Measurements from ENCODE around the gene CASP6. TPM values are rescaled to one million over a fixed set of nuclear protein-coding genes. Genes with fewer than 3 reads are reported as not detected.

The CASP6 gene
- total and polyA plus RNA-seq, 2 experiments from 2014 or later: 15.8 to 18.5 TPM

DNA sequence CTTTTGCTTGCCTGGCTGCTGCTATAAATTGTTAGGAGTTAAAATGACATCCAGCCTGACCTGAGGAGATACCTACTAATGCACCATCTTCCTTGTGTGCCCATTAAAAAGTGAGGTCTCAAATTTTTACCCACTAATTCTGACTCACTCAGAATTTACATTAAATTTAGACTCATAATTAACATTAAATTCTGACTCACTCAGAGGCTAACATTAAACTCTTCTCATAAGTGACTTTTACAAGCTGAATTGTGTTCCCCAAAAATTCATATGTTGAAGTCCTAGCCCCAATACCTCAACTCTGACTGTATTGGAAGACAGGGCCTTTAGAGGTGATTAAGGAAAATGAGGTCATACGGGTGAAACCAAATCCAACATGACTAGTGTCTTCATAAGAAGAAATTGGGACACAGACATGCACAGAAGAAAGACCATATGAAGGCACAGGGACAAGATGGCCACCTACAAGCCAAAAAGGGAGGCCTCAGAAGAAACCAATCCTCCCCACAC, 11.8 kb downstream of the CASP6 start:
- Histone ChIP-seq H3K27me3 (replicated peaks; ENCODE audit: insufficient read depth) (no peaks in the 10 kb centered on the region), H3F3A (ENCODE audit: insufficient read depth) (no peaks in the 10 kb centered on the region), H3K9me2 (ENCODE audit: insufficient read depth) (no peaks in the 10 kb centered on the region), H3K4me2 (ENCODE audit: unreplicated experiment) (no peak overlapping the region), H3K9ac (no peak overlapping the region), H3K4me3 (no peak overlapping the region), H3K79me2 (ENCODE audit: insufficient read depth) (no peaks in the 10 kb centered on the region), H3K4me1 (ENCODE audit: insufficient read depth) (peaks cover 6% of the 10 kb centered on the region; the same call in 1 of the 2 replicates), H3K27ac (no peak overlapping the region), H3K9me3 (ENCODE audit: low read depth) (no peaks in the 10 kb centered on the region), H4K20me1 (ENCODE audit: insufficient read depth) (no peaks in the 10 kb centered on the region), H3K36me3 (ENCODE audit: low read depth) (peaks cover 20% of the 10 kb centered on the region), H2AFZ (no peak overlapping the region)
- in situ Hi-C loops (cut with MboI): no loop called here
- 80 to 94% methylated on average over 1 of the region's 1 CpG for WGBS, 2 experiments (ENCODE audit: low coverage in 1 of 2, low lambda C conversion rate in 2 of 2, missing lambda C conversion rate in 2 of 2)
- TF ChIP-seq EZH2 (IDR thresholded peaks at IDR 0.05; ENCODE audit: insufficient read depth, poor library complexity, severe bottlenecking): no peak
- TF ChIP-seq EZH2phosphoT487 (IDR thresholded peaks at IDR 0.05; ENCODE audit: insufficient read depth, low read depth): no peak
- peak; percentile 23 for DNase-seq

DNA sequence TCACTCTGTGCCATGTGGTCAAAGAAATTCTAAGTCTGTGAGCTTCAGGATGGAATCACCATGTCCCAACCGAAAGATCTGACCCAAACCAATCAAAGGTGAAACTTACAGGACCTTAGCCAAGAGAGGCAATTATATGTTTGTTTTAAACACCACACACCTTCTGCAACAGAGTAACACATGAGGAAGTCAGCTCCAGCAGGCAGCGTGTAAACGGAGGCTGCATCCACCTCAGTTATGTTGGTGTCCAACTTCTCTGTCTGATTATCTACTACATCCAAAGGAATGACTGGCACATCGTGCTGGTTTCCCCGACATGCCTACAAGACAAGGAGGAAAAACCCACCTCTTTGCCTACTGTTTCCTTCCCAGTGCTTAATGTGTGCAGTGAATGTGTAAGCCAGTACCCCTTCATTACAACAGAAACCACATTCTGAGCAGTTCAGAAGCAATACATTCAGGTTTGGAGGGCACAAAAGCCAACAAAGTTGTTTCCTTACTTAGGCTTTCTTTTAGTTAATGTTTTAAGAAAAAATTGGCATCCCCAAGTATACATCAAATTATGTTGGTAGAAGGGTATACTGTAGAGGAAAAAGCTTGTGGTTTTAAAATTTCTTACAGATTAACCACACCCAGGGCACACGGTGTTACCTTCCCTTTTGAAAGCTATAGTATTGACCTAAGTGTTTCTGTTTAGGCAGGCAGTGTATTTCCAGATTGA, 12.4 kb downstream of the CASP6 start:
- H3K4me1 ChIP-seq (ENCODE audit: insufficient read depth): peaks cover 6% of the 10 kb centered on the region; the same call in 1 of the 2 replicates
- WGBS, 2 experiments (ENCODE audit: low coverage in 1 of 2, low lambda C conversion rate in 2 of 2, missing lambda C conversion rate in 2 of 2): 93 to 94% methylated on average over 6 of the region's 6 CpGs

DNA sequence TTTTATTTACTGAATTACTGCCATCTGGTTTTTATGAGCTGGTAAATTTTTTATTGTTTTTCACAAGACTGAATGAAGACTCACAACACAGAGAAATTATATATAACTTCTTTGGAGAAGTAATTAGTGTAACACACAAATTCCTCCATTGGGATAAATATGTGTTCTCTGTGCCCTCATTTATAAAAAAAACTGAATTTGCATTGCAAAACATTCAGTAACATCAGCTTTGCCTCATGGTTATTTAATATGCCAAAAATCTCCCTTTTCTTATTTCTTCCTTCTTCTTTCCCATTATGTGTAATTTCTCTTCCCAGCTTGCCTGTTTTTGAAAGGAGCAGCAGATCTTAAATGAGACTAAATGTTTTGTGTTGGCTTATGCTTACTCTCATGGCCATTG, 18.5 kb downstream of the CASP6 start:
- no peak for DNase-seq
- no peak overlapping the region for H3K4me3 ChIP-seq
- H3K79me2 ChIP-seq (ENCODE audit: insufficient read depth): no peaks in the 10 kb centered on the region
- H3K27me3 ChIP-seq (replicated peaks; ENCODE audit: insufficient read depth): no peaks in the 10 kb centered on the region
- H3K9me2 ChIP-seq (ENCODE audit: insufficient read depth): no peaks in the 10 kb centered on the region
- H4K20me1 ChIP-seq (ENCODE audit: insufficient read depth): no peaks in the 10 kb centered on the region
- H3K9ac ChIP-seq: no peak overlapping the region
- no peak overlapping the region for H3K4me2 ChIP-seq (ENCODE audit: unreplicated experiment)
- in situ Hi-C loops (cut with MboI): no loop called here
- TF ChIP-seq EZH2phosphoT487 (IDR thresholded peaks at IDR 0.05; ENCODE audit: insufficient read depth, low read depth) (no peak), EZH2 (IDR thresholded peaks at IDR 0.05; ENCODE audit: insufficient read depth, poor library complexity, severe bottlenecking) (no peak)
- H3K27ac ChIP-seq: no peak overlapping the region
- H3K4me1 ChIP-seq (ENCODE audit: insufficient read depth): no peaks in the 10 kb centered on the region
- H3K9me3 ChIP-seq (ENCODE audit: low read depth): no peaks in the 10 kb centered on the region
- no peak overlapping the region for H2AFZ ChIP-seq
- no peaks in the 10 kb centered on the region for H3F3A ChIP-seq (ENCODE audit: insufficient read depth)
- peaks cover 7% of the 10 kb centered on the region; the same call in 1 of the 2 replicates for H3K36me3 ChIP-seq (ENCODE audit: low read depth)

More for the DNA sequence above, 12.4 kb downstream of the CASP6 start:
- no peak overlapping the region for H2AFZ ChIP-seq
- no peaks in the 10 kb centered on the region for H3K9me3 ChIP-seq (ENCODE audit: low read depth)
- no peak overlapping the region for H3K4me2 ChIP-seq (ENCODE audit: unreplicated experiment)
- H3K9me2 ChIP-seq (ENCODE audit: insufficient read depth): no peaks in the 10 kb centered on the region
- H3K27me3 ChIP-seq (replicated peaks; ENCODE audit: insufficient read depth): no peaks in the 10 kb centered on the region
- H4K20me1 ChIP-seq (ENCODE audit: insufficient read depth): no peaks in the 10 kb centered on the region
- in situ Hi-C loops (cut with MboI): no loop called here
- DNase-seq: no peak
- H3K4me3 ChIP-seq: no peak overlapping the region
- H3K27ac ChIP-seq: no peak overlapping the region
- H3K79me2 ChIP-seq (ENCODE audit: insufficient read depth): no peaks in the 10 kb centered on the region
- peaks cover 20% of the 10 kb centered on the region for H3K36me3 ChIP-seq (ENCODE audit: low read depth)
- no peak overlapping the region for H3K9ac ChIP-seq
- H3F3A ChIP-seq (ENCODE audit: insufficient read depth): no peaks in the 10 kb centered on the region
- TF ChIP-seq EZH2 (IDR thresholded peaks at IDR 0.05; ENCODE audit: insufficient read depth, poor library complexity, severe bottlenecking): no peak
- TF ChIP-seq EZH2phosphoT487 (IDR thresholded peaks at IDR 0.05; ENCODE audit: insufficient read depth, low read depth): no peak

DNA sequence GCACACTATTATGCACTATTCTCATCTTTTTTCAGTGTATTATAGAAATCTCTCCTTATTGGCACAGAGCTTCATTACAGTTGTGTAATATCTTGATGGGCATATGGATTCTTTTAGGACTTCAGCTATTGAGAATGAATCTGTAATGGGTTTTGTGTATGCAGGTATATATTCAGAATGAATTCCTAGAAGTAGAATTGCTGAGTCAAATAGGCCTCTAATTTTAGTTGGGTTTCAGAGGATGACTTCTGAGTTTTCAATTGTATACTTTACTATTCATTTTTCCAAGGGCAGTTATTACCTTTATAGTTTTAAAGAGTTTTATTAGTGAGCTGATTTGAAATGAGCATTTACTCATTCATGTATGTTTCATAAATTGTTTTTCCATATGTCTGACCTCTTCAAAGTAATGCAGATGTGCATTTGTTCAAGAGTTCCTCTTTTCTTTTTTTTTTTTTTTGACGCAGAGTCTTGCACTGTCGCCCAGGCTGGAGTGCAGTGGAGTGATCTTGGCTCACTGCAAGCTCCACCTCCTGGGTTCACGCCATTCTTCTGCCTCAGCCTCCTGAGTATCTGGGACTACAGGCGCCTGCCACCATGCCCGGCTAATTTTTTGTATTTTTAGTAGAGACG, 19.5 kb downstream of the CASP6 start:
- H2AFZ ChIP-seq: no peak overlapping the region
- no peaks in the 10 kb centered on the region for H3K4me1 ChIP-seq (ENCODE audit: insufficient read depth)
- H3K9ac ChIP-seq: no peak overlapping the region
- no peaks in the 10 kb centered on the region for H3K79me2 ChIP-seq (ENCODE audit: insufficient read depth)
- H4K20me1 ChIP-seq (ENCODE audit: insufficient read depth): no peaks in the 10 kb centered on the region
- in situ Hi-C loops (cut with MboI): no loop called here
- no peak for DNase-seq
- TF ChIP-seq EZH2phosphoT487 (IDR thresholded peaks at IDR 0.05; ENCODE audit: insufficient read depth, low read depth) (no peak), EZH2 (IDR thresholded peaks at IDR 0.05; ENCODE audit: insufficient read depth, poor library complexity, severe bottlenecking) (no peak)
- H3F3A ChIP-seq (ENCODE audit: insufficient read depth): no peaks in the 10 kb centered on the region
- H3K36me3 ChIP-seq (ENCODE audit: low read depth): peaks cover 7% of the 10 kb centered on the region; the same call in 1 of the 2 replicates
- 82 to 83% methylated on average over 5 to 6 of the region's 6 CpGs for WGBS, 2 experiments (ENCODE audit: low coverage in 1 of 2, low lambda C conversion rate in 2 of 2, missing lambda C conversion rate in 2 of 2)
- H3K9me3 ChIP-seq (ENCODE audit: low read depth): no peaks in the 10 kb centered on the region
- H3K27ac ChIP-seq: no peak overlapping the region
- H3K9me2 ChIP-seq (ENCODE audit: insufficient read depth): no peaks in the 10 kb centered on the region
- no peak overlapping the region for H3K4me2 ChIP-seq (ENCODE audit: unreplicated experiment)
- no peaks in the 10 kb centered on the region for H3K27me3 ChIP-seq (replicated peaks; ENCODE audit: insufficient read depth)
- no peak overlapping the region for H3K4me3 ChIP-seq
